DND-41 (cell line): Measurements from ENCODE around the gene PDLIM4.

Experiments
- ATAC-seq: fragments of 200-7000 bp; cut with Tn5 transposase; 3 replicates; pipeline ENCODE4 v1.9.1; 2021; ENCODE audit warnings: low read depth; ENCODE audit not compliant: insufficient read depth
- DNase-seq: peaks from one replicate; pipeline ENCODE4 v3.0.0-alpha.2; 2020
- H2AFZ ChIP-seq: 2 replicates; pipeline ENCODE4 v1.6.0; 2012; ENCODE audit warnings: low read depth, low read length
- H3K27ac ChIP-seq: 2 replicates; pipeline ENCODE4 v1.5.1; 2012; ENCODE audit warnings: low read length, inconsistent platforms
- H3K27me3 ChIP-seq: fragments of 200-600 bp; sonication (generic); 2 replicates; pipeline ENCODE4 v1.6.0; 2012; ENCODE audit warnings: low read length, mild to moderate bottlenecking, inconsistent platforms; ENCODE audit not compliant: insufficient read depth, poor library complexity
- H3K36me3 ChIP-seq: 2 replicates; pipeline ENCODE4 v1.5.1; 2012; ENCODE audit warnings: low read length, inconsistent platforms; ENCODE audit not compliant: insufficient read depth
- H3K4me1 ChIP-seq: 2 replicates; pipeline ENCODE4 v1.5.1; 2012; ENCODE audit warnings: mild to moderate bottlenecking, low read length; ENCODE audit not compliant: insufficient read depth
- H3K4me2 ChIP-seq: 2 replicates; pipeline ENCODE4 v1.6.0; 2012; ENCODE audit warnings: mild to moderate bottlenecking, moderate library complexity, low read length, inconsistent platforms; ENCODE audit not compliant: insufficient read depth
- H3K4me3 ChIP-seq, 2 experiments: fragments of 200-600 bp in 1 of 2; shearing (Covaris generic) in 1 of 2; 2 replicates each; pipeline ENCODE4 v1.5.1; 2012 to 2016; ENCODE audit warnings: inconsistent platforms in 2 of 2, low read length in 2 of 2, mild to moderate bottlenecking in 2 of 2, low read depth in 1 of 2, moderate library complexity in 1 of 2
- H3K79me2 ChIP-seq: 2 replicates; pipeline ENCODE4 v1.6.0; 2012; ENCODE audit warnings: low read length, inconsistent platforms; ENCODE audit not compliant: insufficient read depth
- H3K9ac ChIP-seq: 2 replicates; pipeline ENCODE4 v1.6.0; 2012; ENCODE audit warnings: low read depth, mild to moderate bottlenecking, inconsistent platforms, low read length, moderate library complexity
- H3K9me3 ChIP-seq: 2 replicates; pipeline ENCODE4 v1.5.1; 2012; ENCODE audit warnings: low read length, moderate library complexity, mild to moderate bottlenecking, inconsistent platforms; ENCODE audit not compliant: insufficient read depth, severe bottlenecking
- H4K20me1 ChIP-seq: 2 replicates; pipeline ENCODE4 v1.6.0; 2012; ENCODE audit warnings: low read length; ENCODE audit not compliant: insufficient read depth
- CTCF ChIP-seq: IDR thresholded peaks from 2 replicates; pipeline ENCODE4 v1.5.1; 2012; ENCODE audit warnings: borderline replicate concordance, low read length, moderate library complexity, mild to moderate bottlenecking; ENCODE audit not compliant: poor library complexity, severe bottlenecking; ENCODE audit errors: extremely low read depth
- EZH2 ChIP-seq: IDR thresholded peaks from 3 replicates; pipeline ENCODE4 v1.6.1; 2012; ENCODE audit warnings: borderline replicate concordance, low read depth, mild to moderate bottlenecking, moderate library complexity, low read length, inconsistent platforms; ENCODE audit not compliant: severe bottlenecking

The PDLIM4 gene

GRCh38 chr5:132233811-132234683 is 23.4 kb upstream of the PDLIM4 start:
- no peak overlapping the region for H3K4me2 ChIP-seq
- H2AFZ ChIP-seq = no peak overlapping the region
- no peaks in the 10 kb centered on the region for H3K36me3 ChIP-seq
- no peak for ATAC-seq
- no peaks in the 10 kb centered on the region for H3K4me1 ChIP-seq
- no peak for DNase-seq
- H3K27ac ChIP-seq = no peak overlapping the region
- H3K27me3 ChIP-seq = no peaks in the 10 kb centered on the region
- no peak overlapping the region for H3K4me3 ChIP-seq
- H3K9ac ChIP-seq = no peak overlapping the region
- H3K9me3 ChIP-seq = no peaks in the 10 kb centered on the region
- no peaks in the 10 kb centered on the region for H4K20me1 ChIP-seq
- no peaks in the 10 kb centered on the region for H3K79me2 ChIP-seq
- no peak for TF ChIP-seq CTCF
- TF ChIP-seq EZH2 = no peak

GRCh38 chr5:132234684-132235062 is 22.8 kb upstream of the PDLIM4 start:
- TF ChIP-seq CTCF (no peak), EZH2 (no peak)
- Histone ChIP-seq H3K9me3 (no peaks in the 10 kb centered on the region), H3K36me3 (no peaks in the 10 kb centered on the region), H3K4me2 (no peak overlapping the region), H3K27me3 (no peaks in the 10 kb centered on the region), H3K4me1 (no peaks in the 10 kb centered on the region), H4K20me1 (no peaks in the 10 kb centered on the region), H2AFZ (no peak overlapping the region), H3K4me3 (no peak overlapping the region), H3K9ac (no peak overlapping the region), H3K27ac (no peak overlapping the region), H3K79me2 (no peaks in the 10 kb centered on the region)
- DNase-seq (no peak), ATAC-seq (no peak)

GRCh38 chr5:132235340-132235739 is 22.2 kb upstream of the PDLIM4 start:
- no peak overlapping the region for H3K27ac ChIP-seq
- ATAC-seq (no peak), DNase-seq (no peak)
- H3K4me3 ChIP-seq = no peak overlapping the region
- no peaks in the 10 kb centered on the region for H4K20me1 ChIP-seq
- H3K79me2 ChIP-seq = no peaks in the 10 kb centered on the region
- H3K27me3 ChIP-seq = no peaks in the 10 kb centered on the region
- H3K9me3 ChIP-seq = no peaks in the 10 kb centered on the region
- no peak overlapping the region for H3K9ac ChIP-seq
- no peaks in the 10 kb centered on the region for H3K4me1 ChIP-seq
- no peaks in the 10 kb centered on the region for H3K36me3 ChIP-seq
- no peak overlapping the region for H2AFZ ChIP-seq
- TF ChIP-seq CTCF (no peak), EZH2 (no peak)
- no peak overlapping the region for H3K4me2 ChIP-seq
